Measurements from ENCODE around the gene TXNDC8. TPM values are rescaled to one million over a fixed set of nuclear protein-coding genes. Genes with fewer than 3 reads are reported as not detected.

The TXNDC8 gene
- total RNA-seq, 1 donor from 2014 or later, result not detected

- no peak overlapping the region for H3K4me3 ChIP-seq (ENCODE audit: low read depth, low read length)
- no peaks in the 10 kb centered on the region for H3K27me3 ChIP-seq (ENCODE audit: control insufficient read depth, insufficient read depth, low read length)
- TF ChIP-seq CTCF (IDR thresholded peaks at IDR 0.05; ENCODE audit: insufficient read depth, low read length, poor library complexity, severe bottlenecking), result no peak
- H3K36me3 ChIP-seq (ENCODE audit: control insufficient read depth, insufficient read depth, low read length), result no peaks in the 10 kb centered on the region
- DNase-seq (ENCODE audit: low read depth), result no peak
Measured at GRCh38 chr9:110308633-110309038, 29.0 kb downstream of the TXNDC8 start.

- no peak for TF ChIP-seq CTCF (IDR thresholded peaks at IDR 0.05; ENCODE audit: insufficient read depth, low read length, poor library complexity, severe bottlenecking)
- no peak for DNase-seq (ENCODE audit: low read depth)
- Histone ChIP-seq H3K27me3 (ENCODE audit: control insufficient read depth, insufficient read depth, low read length) (no peaks in the 10 kb centered on the region), H3K4me3 (ENCODE audit: low read depth, low read length) (no peak overlapping the region), H3K36me3 (ENCODE audit: control insufficient read depth, insufficient read depth, low read length) (no peaks in the 10 kb centered on the region)
Measured at GRCh38 chr9:110307191-110307590, 30.5 kb downstream of the TXNDC8 start.

GRCh38 chr9:110303133-110303532 is 34.5 kb downstream of the TXNDC8 start:
- Histone ChIP-seq H3K27me3 (ENCODE audit: control insufficient read depth, insufficient read depth, low read length) (no peaks in the 10 kb centered on the region), H3K4me3 (ENCODE audit: low read depth, low read length) (no peak overlapping the region), H3K36me3 (ENCODE audit: control insufficient read depth, insufficient read depth, low read length) (no peaks in the 10 kb centered on the region)
- DNase-seq (ENCODE audit: low read depth), result no peak
- TF ChIP-seq CTCF (IDR thresholded peaks at IDR 0.05; ENCODE audit: insufficient read depth, low read length, poor library complexity, severe bottlenecking), result no peak

- H3K4me3 ChIP-seq (ENCODE audit: low read depth, low read length), result no peak overlapping the region
- no peaks in the 10 kb centered on the region for H3K27me3 ChIP-seq (ENCODE audit: control insufficient read depth, insufficient read depth, low read length)
- no peak for DNase-seq (ENCODE audit: low read depth)
- no peaks in the 10 kb centered on the region for H3K36me3 ChIP-seq (ENCODE audit: control insufficient read depth, insufficient read depth, low read length)
- TF ChIP-seq CTCF (IDR thresholded peaks at IDR 0.05; ENCODE audit: insufficient read depth, low read length, poor library complexity, severe bottlenecking), result no peak
Measured at GRCh38 chr9:110298043-110298605, 39.5 kb downstream of the TXNDC8 start.

- no peak for TF ChIP-seq CTCF (IDR thresholded peaks at IDR 0.05; ENCODE audit: insufficient read depth, low read length, poor library complexity, severe bottlenecking)
- DNase-seq (ENCODE audit: low read depth), result no peak
- no peak overlapping the region for H3K4me3 ChIP-seq (ENCODE audit: low read depth, low read length)
Measured at GRCh38 chr9:110293248-110293647, 44.4 kb downstream of the TXNDC8 start.

GRCh38 chr9:110291921-110292557 is 45.6 kb downstream of the TXNDC8 start:
- Histone ChIP-seq H3K4me3 (ENCODE audit: low read depth, low read length) (no peak overlapping the region), H3K27me3 (ENCODE audit: control insufficient read depth, insufficient read depth, low read length) (no peaks in the 10 kb centered on the region), H3K36me3 (ENCODE audit: control insufficient read depth, insufficient read depth, low read length) (no peaks in the 10 kb centered on the region)
- no peak for DNase-seq (ENCODE audit: low read depth)
- no peak for TF ChIP-seq CTCF (IDR thresholded peaks at IDR 0.05; ENCODE audit: insufficient read depth, low read length, poor library complexity, severe bottlenecking)

More at GRCh38 chr9:110293248-110293647, 44.4 kb downstream of the TXNDC8 start:
- no peaks in the 10 kb centered on the region for H3K36me3 ChIP-seq (ENCODE audit: control insufficient read depth, insufficient read depth, low read length)
- no peaks in the 10 kb centered on the region for H3K27me3 ChIP-seq (ENCODE audit: control insufficient read depth, insufficient read depth, low read length)
